Stimulated activated effector memory CD8-positive, alpha-beta T cell treated with anti-CD3 and anti-CD28 coated beads, Interleukin-12 subunit alpha, Interleukin-12 subunit beta, amount 100 ng/mL, for 72 hours (primary cell): Measurements from ENCODE around the gene TSPYL2.

Source experiments
- ATAC-seq: fragments of 150-1000 bp; cut with Tn5 transposase; 2 replicates; pipeline ENCODE4 v1.10.0; 2021
- DNase-seq, 2 donors: peaks; one replicate each; pipeline ENCODE4 v3.0.0; 2021 to 2022; ENCODE audit warnings: low spot score in 2 of 2
- H3K27ac Mint-ChIP-seq: one replicate; pipeline ENCODE4 v1.8.0; 2022; ENCODE audit warnings: mild to moderate bottlenecking, mixed read lengths
- H3K36me3 Mint-ChIP-seq: one replicate; pipeline ENCODE4 v1.8.0; 2022; ENCODE audit warnings: mild to moderate bottlenecking, mixed read lengths
- H3K4me1 Mint-ChIP-seq: one replicate; pipeline ENCODE4 v1.8.0; 2022; ENCODE audit warnings: mixed read lengths
- H3K4me3 Mint-ChIP-seq: one replicate; pipeline ENCODE4 v1.8.0; 2022; ENCODE audit warnings: mild to moderate bottlenecking, mixed read lengths
- H3K9me3 Mint-ChIP-seq: one replicate; pipeline ENCODE4 v1.8.0; 2022; ENCODE audit warnings: mixed read lengths

TSPYL2 gene

GRCh38 chrX:53089224-53089842, 7.2 kb downstream of the TSPYL2 start:
- H3K4me3 Mint-ChIP-seq: peak overlapping the region; percentile 84
- peaks cover 47% of the 10 kb centered on the region for H3K4me1 Mint-ChIP-seq
- H3K27ac Mint-ChIP-seq: peak overlapping the region; percentile 97
- H3K36me3 Mint-ChIP-seq: peaks cover 47% of the 10 kb centered on the region
- no peak for ATAC-seq
- DNase-seq: peak in 1 of 2 donors; percentile 49
- H3K9me3 Mint-ChIP-seq: no peaks in the 10 kb centered on the region

DNA sequence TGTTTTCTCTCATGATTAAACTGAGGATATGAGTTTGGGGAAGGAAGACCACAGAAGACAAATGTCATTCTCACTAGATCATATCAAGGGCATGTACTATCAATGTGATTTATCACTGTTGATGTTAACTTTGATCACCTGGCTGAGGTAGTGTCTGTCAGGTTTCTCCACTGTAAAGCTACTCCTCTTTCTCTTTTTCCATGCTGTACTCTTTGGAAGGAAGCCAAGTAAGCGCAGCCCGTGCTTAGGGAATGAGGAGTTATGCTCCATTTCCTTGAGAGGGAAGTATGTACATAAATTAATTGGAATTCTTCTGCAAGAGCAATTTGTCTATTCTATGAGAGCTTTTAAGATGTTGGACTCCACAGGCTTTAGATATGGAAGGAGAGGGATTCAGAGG, 7.8 kb downstream of the TSPYL2 start:
- Mint-ChIP-seq H3K4me3 (no peak overlapping the region), H3K9me3 (no peaks in the 10 kb centered on the region)

DNA sequence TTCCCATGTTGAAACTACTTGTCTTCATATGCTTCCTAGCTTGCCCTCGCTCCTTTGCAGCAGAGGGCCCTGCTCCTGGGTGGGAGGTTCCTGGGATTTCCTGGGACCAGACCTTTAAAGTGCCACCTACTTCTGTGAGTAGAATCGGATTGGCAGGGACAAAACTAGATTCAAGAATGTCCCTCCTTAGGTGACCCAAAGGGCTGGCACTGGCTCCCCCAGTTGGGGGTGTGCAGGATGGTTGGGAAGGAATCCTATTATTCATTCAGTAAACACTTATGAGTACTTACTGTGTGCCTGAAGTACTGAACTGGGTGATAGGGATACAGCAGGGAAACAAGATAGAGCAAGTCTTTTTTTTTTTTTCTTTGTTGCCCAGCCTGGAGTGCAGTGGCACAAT, 9.2 kb downstream of the TSPYL2 start:
- Mint-ChIP-seq H3K9me3 (no peaks in the 10 kb centered on the region), H3K36me3 (peaks cover 32% of the 10 kb centered on the region), H3K4me1 (peaks cover 43% of the 10 kb centered on the region), H3K27ac (no peak overlapping the region), H3K4me3 (no peak overlapping the region)
- ATAC-seq (no peak), DNase-seq (no peak)

More for the DNA sequence above, 7.8 kb downstream of the TSPYL2 start:
- DNase-seq: no peak
- peaks cover 46% of the 10 kb centered on the region for H3K4me1 Mint-ChIP-seq
- peaks cover 45% of the 10 kb centered on the region for H3K36me3 Mint-ChIP-seq
- H3K27ac Mint-ChIP-seq: no peak overlapping the region
- no peak for ATAC-seq

DNA sequence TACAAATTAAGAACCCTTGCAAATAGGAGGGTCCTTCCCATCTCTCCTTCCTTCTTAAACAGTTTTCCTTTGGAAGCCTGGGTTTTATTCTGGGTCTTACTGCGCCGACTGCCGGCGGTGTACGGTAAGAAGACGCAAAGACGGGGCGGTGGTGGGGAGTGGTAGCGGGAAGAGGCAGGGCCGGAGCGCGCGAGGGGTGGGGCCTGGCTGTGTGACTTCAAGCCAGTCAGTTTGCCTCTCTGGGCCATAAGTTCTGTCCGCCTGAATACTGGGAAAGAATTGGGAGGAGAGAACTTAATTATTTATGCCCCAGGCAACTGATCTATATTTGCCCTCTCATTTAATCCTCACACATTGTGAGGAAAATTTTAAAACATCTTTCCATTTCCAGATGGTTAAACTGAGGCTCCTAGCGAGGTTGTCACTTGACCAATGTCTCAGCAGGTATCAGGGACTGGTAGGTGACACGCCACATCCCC, 11.0 kb downstream of the TSPYL2 start:
- H3K9me3 Mint-ChIP-seq: no peaks in the 10 kb centered on the region
- peaks cover 14% of the 10 kb centered on the region for H3K36me3 Mint-ChIP-seq
- peaks cover 24% of the 10 kb centered on the region for H3K4me1 Mint-ChIP-seq
- H3K27ac Mint-ChIP-seq: peak overlapping the region; percentile 75
- H3K4me3 Mint-ChIP-seq: peak overlapping the region; percentile 76
- ATAC-seq (peak; percentile 79), DNase-seq (peak in 1 of 2 donors; percentile 79)

DNA sequence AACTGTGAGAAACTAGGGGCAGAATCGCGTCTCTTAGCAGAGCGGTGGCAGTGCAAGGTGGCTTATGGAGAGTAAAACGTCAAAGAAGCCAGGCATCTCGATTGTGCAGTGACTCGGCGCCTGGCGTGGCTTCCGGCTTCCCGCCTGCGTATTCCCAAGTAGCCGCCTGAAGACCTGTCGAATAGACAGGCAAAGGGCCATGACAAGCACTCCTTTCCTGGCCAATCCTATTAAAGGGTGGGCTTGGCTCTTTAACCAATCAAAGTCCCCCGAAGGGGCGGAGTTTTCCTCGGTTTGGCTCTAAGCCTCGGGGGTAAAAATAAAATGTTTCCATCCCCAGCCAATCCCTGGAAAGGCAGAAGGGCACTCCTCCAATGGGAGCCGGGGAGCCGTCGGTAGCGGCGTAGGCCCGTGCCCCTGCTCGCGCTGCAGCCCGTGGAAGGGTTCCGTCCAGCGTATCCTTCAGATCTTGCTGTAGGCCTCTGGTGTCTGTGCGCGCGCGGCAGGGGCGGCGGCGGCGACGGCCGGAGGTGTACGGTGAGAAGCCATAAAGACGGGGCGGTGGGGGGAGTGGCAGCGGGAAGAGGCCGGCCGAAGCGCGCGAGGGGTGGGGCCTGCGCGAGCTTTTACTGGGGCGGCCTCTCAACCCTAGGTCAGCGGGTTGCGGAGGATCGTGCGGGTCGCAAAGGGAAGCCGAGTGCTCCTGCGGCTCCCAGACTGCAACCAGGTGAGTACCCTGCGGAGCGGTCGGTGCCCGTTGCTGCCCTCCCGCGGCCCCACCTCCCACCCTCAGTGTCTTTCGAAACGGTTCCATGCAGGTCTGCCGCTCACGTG, 11.8 kb downstream of the TSPYL2 start, which contains the start of gene KANTR:
KANTR (plus strand) TSS at position 395 of the 834 bp plus-strand sequence. CDS start 30,131 bp downstream, outside the sequence.
- Mint-ChIP-seq H3K4me1 (peaks cover 17% of the 10 kb centered on the region), H3K9me3 (no peaks in the 10 kb centered on the region), H3K27ac (peak within 1 kb of the TSS; percentile 75), H3K36me3 (peaks cover 6% of the 10 kb centered on the region), H3K4me3 (peak within 1 kb of the TSS; percentile 76)
- peak; percentile 48 to 83 for DNase-seq
- ATAC-seq: peak; percentile 89

- peaks cover 11% of the 10 kb centered on the region for H3K36me3 Mint-ChIP-seq
- no peak for ATAC-seq
- peak overlapping the region; percentile 76 for H3K4me3 Mint-ChIP-seq
Observed at GRCh38 chrX:53094582-53094905, 12.4 kb downstream of the TSPYL2 start.

DNA sequence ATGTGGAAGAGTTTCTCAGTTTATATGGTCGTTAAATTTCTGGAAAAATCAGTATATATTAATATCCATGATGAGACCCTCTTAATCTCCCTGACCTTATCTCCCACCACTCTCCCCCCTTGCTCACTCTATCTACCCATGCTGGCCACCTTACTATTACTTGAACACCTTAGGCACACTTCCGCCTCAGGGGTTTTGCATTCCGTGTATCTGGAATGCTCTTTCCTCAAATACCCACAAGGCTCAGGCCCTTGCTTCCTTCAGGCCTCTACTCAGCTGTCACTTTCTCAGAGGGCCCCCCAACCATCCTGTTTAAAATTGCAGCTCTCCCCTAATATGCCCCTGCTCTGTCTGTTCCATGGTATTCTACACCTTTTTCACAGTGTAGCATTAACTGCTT, 13.6 kb downstream of the TSPYL2 start:
- Mint-ChIP-seq H3K27ac (no peak overlapping the region), H3K36me3 (peaks cover 20% of the 10 kb centered on the region), H3K4me1 (peaks cover 16% of the 10 kb centered on the region), H3K9me3 (no peaks in the 10 kb centered on the region), H3K4me3 (no peak overlapping the region)
- DNase-seq: no peak
- no peak for ATAC-seq

More at GRCh38 chrX:53094582-53094905, 12.4 kb downstream of the TSPYL2 start:
- no peak for DNase-seq
- no peaks in the 10 kb centered on the region for H3K9me3 Mint-ChIP-seq
- H3K4me1 Mint-ChIP-seq: peaks cover 16% of the 10 kb centered on the region
- peak overlapping the region; percentile 75 for H3K27ac Mint-ChIP-seq

- no peak overlapping the region for H3K4me3 Mint-ChIP-seq
- peaks cover 5% of the 10 kb centered on the region for H3K36me3 Mint-ChIP-seq
- DNase-seq: no peak
- no peaks in the 10 kb centered on the region for H3K9me3 Mint-ChIP-seq
- H3K27ac Mint-ChIP-seq: no peak overlapping the region
- no peak for ATAC-seq
- H3K4me1 Mint-ChIP-seq: peaks cover 12% of the 10 kb centered on the region
Observed at GRCh38 chrX:53114864-53115549, 32.8 kb downstream of the TSPYL2 start.

- H3K4me3 Mint-ChIP-seq: no peak overlapping the region
- peaks cover 5% of the 10 kb centered on the region for H3K36me3 Mint-ChIP-seq
- H3K27ac Mint-ChIP-seq: peak overlapping the region; percentile 72
- no peaks in the 10 kb centered on the region for H3K9me3 Mint-ChIP-seq
- ATAC-seq (no peak), DNase-seq (no peak)
- peaks cover 12% of the 10 kb centered on the region for H3K4me1 Mint-ChIP-seq
Observed at GRCh38 chrX:53115550-53115874, 33.3 kb downstream of the TSPYL2 start.

- DNase-seq (no peak), ATAC-seq (no peak)
- Mint-ChIP-seq H3K9me3 (no peaks in the 10 kb centered on the region), H3K27ac (peak overlapping the region; percentile 72), H3K36me3 (peaks cover 5% of the 10 kb centered on the region), H3K4me1 (peaks cover 12% of the 10 kb centered on the region), H3K4me3 (no peak overlapping the region)
Observed at GRCh38 chrX:53116101-53116500, 33.9 kb downstream of the TSPYL2 start.

GRCh38 chrX:53122013-53122412, 39.8 kb downstream of the TSPYL2 start:
- H3K27ac Mint-ChIP-seq: no peak overlapping the region
- DNase-seq (no peak), ATAC-seq (no peak)
- no peaks in the 10 kb centered on the region for H3K9me3 Mint-ChIP-seq
- H3K4me1 Mint-ChIP-seq: peaks cover 25% of the 10 kb centered on the region
- H3K36me3 Mint-ChIP-seq: no peaks in the 10 kb centered on the region
- H3K4me3 Mint-ChIP-seq: no peak overlapping the region

DNA sequence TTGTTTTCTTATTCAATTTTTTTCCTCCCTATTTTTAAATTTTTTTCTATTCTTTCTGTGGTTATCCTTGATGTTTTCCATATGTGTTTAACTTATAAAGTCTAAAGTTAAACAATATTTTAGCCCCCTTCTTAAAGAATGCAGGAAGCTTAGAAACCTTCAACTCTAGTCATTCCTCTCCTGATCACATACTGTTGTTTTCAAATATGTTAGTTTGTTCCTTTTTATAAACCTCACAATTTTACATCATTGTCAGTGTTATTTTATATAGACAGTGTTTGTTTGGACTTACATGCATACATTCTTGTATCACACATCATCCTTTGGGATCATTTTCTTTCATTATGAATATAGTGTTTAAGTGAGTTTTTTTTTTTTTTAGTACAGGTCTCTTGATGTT, 43.3 kb downstream of the TSPYL2 start:
- DNase-seq (no peak), ATAC-seq (no peak)
- H3K4me1 Mint-ChIP-seq: peaks cover 26% of the 10 kb centered on the region
- no peak overlapping the region for H3K27ac Mint-ChIP-seq
- no peaks in the 10 kb centered on the region for H3K9me3 Mint-ChIP-seq
- no peak overlapping the region for H3K4me3 Mint-ChIP-seq
- H3K36me3 Mint-ChIP-seq: peaks cover under 1% of the 10 kb centered on the region

- DNase-seq: no peak
- no peak for ATAC-seq
- Mint-ChIP-seq H3K27ac (no peak overlapping the region), H3K9me3 (no peaks in the 10 kb centered on the region), H3K36me3 (peaks cover 9% of the 10 kb centered on the region), H3K4me1 (peaks cover 26% of the 10 kb centered on the region), H3K4me3 (no peak overlapping the region)
Observed at GRCh38 chrX:53126377-53126776, 44.2 kb downstream of the TSPYL2 start.

DNA sequence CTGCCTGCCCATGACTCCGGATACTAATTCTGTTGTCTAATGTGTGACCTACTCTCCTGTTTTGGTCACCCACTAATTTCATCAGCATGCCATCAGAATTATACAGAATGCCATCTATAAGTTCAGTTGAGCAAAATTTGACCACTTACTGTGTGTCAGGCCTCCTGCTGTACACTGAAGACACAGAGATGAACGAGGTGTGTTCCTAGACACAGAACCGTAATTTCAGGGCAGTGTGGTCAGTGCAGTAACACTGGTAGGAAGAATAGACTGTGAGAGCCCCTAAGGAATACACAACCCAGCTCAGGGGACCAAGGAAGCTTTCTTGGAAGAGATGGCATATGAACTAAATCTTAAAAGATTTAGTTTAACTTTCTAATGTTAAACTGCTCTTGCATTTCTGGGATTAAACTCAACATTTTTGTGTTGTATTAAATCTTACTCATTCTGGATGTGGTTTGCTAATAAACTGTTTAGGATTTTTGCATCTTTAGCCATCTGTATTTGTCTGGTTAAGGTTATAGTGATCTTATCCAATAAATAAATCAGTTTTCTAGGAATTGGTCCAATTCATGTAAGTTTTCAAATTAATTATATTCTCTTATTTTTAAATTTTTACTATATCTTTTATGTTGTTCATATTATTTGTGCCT, 46.1 kb downstream of the TSPYL2 start:
- no peak overlapping the region for H3K27ac Mint-ChIP-seq
- H3K4me3 Mint-ChIP-seq: no peak overlapping the region
- no peaks in the 10 kb centered on the region for H3K9me3 Mint-ChIP-seq
- DNase-seq: no peak
- peaks cover 10% of the 10 kb centered on the region for H3K36me3 Mint-ChIP-seq
- H3K4me1 Mint-ChIP-seq: peaks cover 26% of the 10 kb centered on the region
- ATAC-seq: no peak

- no peak for DNase-seq
- H3K27ac Mint-ChIP-seq: no peak overlapping the region
- ATAC-seq: no peak
- no peaks in the 10 kb centered on the region for H3K9me3 Mint-ChIP-seq
- H3K36me3 Mint-ChIP-seq: peaks cover 14% of the 10 kb centered on the region
- H3K4me1 Mint-ChIP-seq: no peaks in the 10 kb centered on the region
- no peak overlapping the region for H3K4me3 Mint-ChIP-seq
Observed at GRCh38 chrX:53133400-53133799, 51.2 kb downstream of the TSPYL2 start.
